ENCODE data around the gene GRK1. TPM values are rescaled to one million over a fixed set of nuclear protein-coding genes. Genes with fewer than 3 reads are reported as not detected.
A peak's percentile ranks its signal among the peaks of the same experiment; 100 is the strongest.
"Not testable (repeated sequence)": the region's sequence is repeated elsewhere in the genome, so short reads cannot be mapped to it uniquely, and the experiment has no call there.

The GRK1 gene
- total and polyA plus RNA-seq, 2 experiments from 2014 or later: not detected

GRCh38 chr13:113621498-113621897 lies 45.5 kb upstream of the GRK1 start:
- not testable (repeated sequence) for H4K20me1 ChIP-seq (replicated peaks; ENCODE audit: insufficient read depth); ATAC-seq; H3K9me2 ChIP-seq (ENCODE audit: insufficient read depth); H3K36me3 ChIP-seq (ENCODE audit: insufficient read depth); H3K4me3 ChIP-seq; H3K4me3 Mint-ChIP-seq; H3K27ac Mint-ChIP-seq; H3K27ac ChIP-seq (ENCODE audit: low read depth); H2AFZ ChIP-seq; H3K4me1 ChIP-seq (ENCODE audit: insufficient read depth); H3K4me2 ChIP-seq; H3K27me3 ChIP-seq (ENCODE audit: insufficient read depth)
- peaks cover 18% of the 10 kb centered on the region for H3K4me1 Mint-ChIP-seq
- Histone ChIP-seq H3F3A (replicated peaks; ENCODE audit: low read depth) (peaks cover 11% of the 10 kb centered on the region; the same call in 1 of the 2 replicates), H3K79me2 (replicated peaks; ENCODE audit: insufficient read depth) (peaks cover 38% of the 10 kb centered on the region)
- peaks cover 17% of the 10 kb centered on the region for H3K27me3 Mint-ChIP-seq (ENCODE audit: insufficient read depth, low read depth, poor library complexity)
- peaks cover 57% of the 10 kb centered on the region for H3K36me3 Mint-ChIP-seq (ENCODE audit: low read depth)
- peaks cover 19% of the 10 kb centered on the region for H3K9me3 Mint-ChIP-seq
- peak; percentile 58 for DNase-seq (ENCODE audit: low spot score)
- TF ChIP-seq, protein P1, sequence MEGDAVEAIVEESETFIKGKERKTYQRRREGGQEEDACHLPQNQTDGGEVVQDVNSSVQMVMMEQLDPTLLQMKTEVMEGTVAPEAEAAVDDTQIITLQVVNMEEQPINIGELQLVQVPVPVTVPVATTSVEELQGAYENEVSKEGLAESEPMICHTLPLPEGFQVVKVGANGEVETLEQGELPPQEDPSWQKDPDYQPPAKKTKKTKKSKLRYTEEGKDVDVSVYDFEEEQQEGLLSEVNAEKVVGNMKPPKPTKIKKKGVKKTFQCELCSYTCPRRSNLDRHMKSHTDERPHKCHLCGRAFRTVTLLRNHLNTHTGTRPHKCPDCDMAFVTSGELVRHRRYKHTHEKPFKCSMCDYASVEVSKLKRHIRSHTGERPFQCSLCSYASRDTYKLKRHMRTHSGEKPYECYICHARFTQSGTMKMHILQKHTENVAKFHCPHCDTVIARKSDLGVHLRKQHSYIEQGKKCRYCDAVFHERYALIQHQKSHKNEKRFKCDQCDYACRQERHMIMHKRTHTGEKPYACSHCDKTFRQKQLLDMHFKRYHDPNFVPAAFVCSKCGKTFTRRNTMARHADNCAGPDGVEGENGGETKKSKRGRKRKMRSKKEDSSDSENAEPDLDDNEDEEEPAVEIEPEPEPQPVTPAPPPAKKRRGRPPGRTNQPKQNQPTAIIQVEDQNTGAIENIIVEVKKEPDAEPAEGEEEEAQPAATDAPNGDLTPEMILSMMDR (conservative IDR thresholded peaks at IDR 0.05; ENCODE audit: low read depth in 2 of 2): peak; percentile 58 to 60

- H3K27me3 ChIP-seq (ENCODE audit: insufficient read depth); H2AFZ ChIP-seq; H3K36me3 ChIP-seq (ENCODE audit: insufficient read depth); H3K4me3 ChIP-seq; H3K9me2 ChIP-seq (ENCODE audit: insufficient read depth); DNase-seq (ENCODE audit: low spot score); H4K20me1 ChIP-seq (replicated peaks; ENCODE audit: insufficient read depth); H3K4me2 ChIP-seq; H3K27ac ChIP-seq (ENCODE audit: low read depth); ATAC-seq; H3K4me1 ChIP-seq (ENCODE audit: insufficient read depth); H3K4me3 Mint-ChIP-seq: not testable (repeated sequence)
- Histone ChIP-seq H3F3A (replicated peaks; ENCODE audit: low read depth) (peaks cover 11% of the 10 kb centered on the region; the same call in 1 of the 2 replicates), H3K79me2 (replicated peaks; ENCODE audit: insufficient read depth) (peaks cover 39% of the 10 kb centered on the region)
- peaks cover 63% of the 10 kb centered on the region for H3K36me3 Mint-ChIP-seq (ENCODE audit: low read depth)
- H3K27me3 Mint-ChIP-seq (ENCODE audit: insufficient read depth, low read depth, poor library complexity): peaks cover 16% of the 10 kb centered on the region
- H3K4me1 Mint-ChIP-seq: peaks cover 16% of the 10 kb centered on the region
- H3K9me3 Mint-ChIP-seq: peaks cover 19% of the 10 kb centered on the region
- H3K27ac Mint-ChIP-seq: peak overlapping the region; percentile 23; the same call in 1 of the 2 replicates
Observed at GRCh38 chr13:113621986-113622550, 45.0 kb upstream of the GRK1 start.

GRCh38 chr13:113622791-113623490 lies 44.1 kb upstream of the GRK1 start:
- H3F3A ChIP-seq (replicated peaks; ENCODE audit: low read depth): peaks cover 11% of the 10 kb centered on the region; the same call in 1 of the 2 replicates
- peaks cover 14% of the 10 kb centered on the region for H3K4me1 Mint-ChIP-seq
- no peak for ATAC-seq
- H3K27ac ChIP-seq (ENCODE audit: low read depth): no peak overlapping the region
- H3K4me3 Mint-ChIP-seq: no peak overlapping the region
- no peak overlapping the region for H2AFZ ChIP-seq
- no peak overlapping the region for H3K27ac Mint-ChIP-seq
- H3K36me3 Mint-ChIP-seq (ENCODE audit: low read depth): peaks cover 65% of the 10 kb centered on the region
- peaks cover 3% of the 10 kb centered on the region for H4K20me1 ChIP-seq (replicated peaks; ENCODE audit: insufficient read depth)
- no peak for DNase-seq (ENCODE audit: low spot score)
- H3K4me3 ChIP-seq: no peak overlapping the region
- no peak overlapping the region for H3K4me2 ChIP-seq
- no peaks in the 10 kb centered on the region; the same call in 1 of the 2 replicates for H3K36me3 ChIP-seq (ENCODE audit: insufficient read depth)
- peaks cover 18% of the 10 kb centered on the region for H3K27me3 Mint-ChIP-seq (ENCODE audit: insufficient read depth, low read depth, poor library complexity)
- H3K4me1 ChIP-seq (ENCODE audit: insufficient read depth): no peaks in the 10 kb centered on the region
- no peaks in the 10 kb centered on the region for H3K9me2 ChIP-seq (ENCODE audit: insufficient read depth)
- no peaks in the 10 kb centered on the region for H3K27me3 ChIP-seq (ENCODE audit: insufficient read depth)
- peaks cover 19% of the 10 kb centered on the region for H3K9me3 Mint-ChIP-seq
- peaks cover 33% of the 10 kb centered on the region for H3K79me2 ChIP-seq (replicated peaks; ENCODE audit: insufficient read depth)
- TF ChIP-seq, protein P1 (conservative IDR thresholded peaks at IDR 0.05; ENCODE audit: low read depth in 2 of 2): no peak
- TF ChIP-seq ZNF462 (CRISPR knock-in tag; IDR thresholded peaks at IDR 0.05) (no peak), POLR2AphosphoS5 (IDR thresholded peaks at IDR 0.05; ENCODE audit: low read depth) (no peak)

Measured in GM23338 (cell line).